GM23338 (cell line): Measurements from ENCODE around the gene CHN2. TPM values are rescaled to one million over a fixed set of nuclear protein-coding genes. Genes with fewer than 3 reads are reported as not detected.

Experiments used
- ATAC-seq: fragments of 200-7000 bp; cut with Tn5 transposase; 3 replicates; pipeline ENCODE4 v1.9.1; 2020
- DNase-seq: peaks from one replicate; pipeline ENCODE4 v3.0.0-alpha.2; 2015; ENCODE audit warnings: low spot score
- H2AFZ ChIP-seq: fragments of 200-600 bp; sonication (generic); 2 replicates; pipeline ENCODE4 v1.8.0; 2016; ENCODE audit warnings: antibody characterized with exemption, mild to moderate bottlenecking, moderate library complexity
- H3F3A ChIP-seq: fragments of 200-600 bp; sonication (generic); replicated peaks from 2 replicates; pipeline ENCODE4 v1.8.0; 2017; ENCODE audit warnings: antibody characterized with exemption, mixed run types, low read depth
- H3K27ac ChIP-seq: fragments of 200-600 bp; sonication (generic); 2 replicates; pipeline ENCODE4 v1.6.1; 2016; ENCODE audit warnings: low read depth
- H3K27me3 ChIP-seq: fragments of 200-600 bp; sonication (generic); 2 replicates; pipeline ENCODE4 v1.8.0; 2016; ENCODE audit warnings: mild to moderate bottlenecking, mixed run types, moderate library complexity; ENCODE audit not compliant: insufficient read depth
- H3K36me3 ChIP-seq: fragments of 200-600 bp; sonication (generic); 2 replicates; pipeline ENCODE4 v1.8.0; 2016; ENCODE audit warnings: mild to moderate bottlenecking; ENCODE audit not compliant: insufficient read depth
- H3K4me1 ChIP-seq: fragments of 200-600 bp; sonication (generic); 2 replicates; pipeline ENCODE4 v1.8.0; 2016; ENCODE audit warnings: mild to moderate bottlenecking, moderate library complexity; ENCODE audit not compliant: insufficient read depth
- H3K4me2 ChIP-seq: fragments of 200-600 bp; sonication (generic); 2 replicates; pipeline ENCODE4 v1.7.1; 2017; ENCODE audit warnings: mixed run types
- H3K4me3 ChIP-seq: fragments of 200-600 bp; sonication (generic); 2 replicates; pipeline ENCODE4 v1.6.1; 2016; ENCODE audit warnings: mixed run types
- H3K79me2 ChIP-seq: fragments of 200-600 bp; sonication (generic); replicated peaks from 2 replicates; pipeline ENCODE4 v1.8.0; 2017; ENCODE audit warnings: mild to moderate bottlenecking; ENCODE audit not compliant: insufficient read depth
- H3K9me2 ChIP-seq: fragments of 200-600 bp; sonication (generic); 2 replicates; pipeline ENCODE4 v1.8.0; 2017; ENCODE audit not compliant: insufficient read depth
- H4K20me1 ChIP-seq: fragments of 200-600 bp; sonication (generic); replicated peaks from 2 replicates; pipeline ENCODE4 v1.8.0; 2017; ENCODE audit warnings: mild to moderate bottlenecking; ENCODE audit not compliant: insufficient read depth
- H3K27ac Mint-ChIP-seq: 2 replicates; pipeline ENCODE4 v1.8.0; 2020; ENCODE audit warnings: inconsistent platforms, mild to moderate bottlenecking, moderate library complexity, mixed read lengths
- H3K27me3 Mint-ChIP-seq: 3 replicates; pipeline ENCODE4 v1.8.0; 2022; ENCODE audit warnings: low read depth, mild to moderate bottlenecking, moderate library complexity, mixed read lengths, inconsistent platforms; ENCODE audit not compliant: insufficient read depth, poor library complexity
- H3K36me3 Mint-ChIP-seq: 3 replicates; pipeline ENCODE4 v1.8.0; 2021; ENCODE audit warnings: low read depth, mild to moderate bottlenecking, inconsistent platforms, moderate library complexity, mixed read lengths
- H3K4me1 Mint-ChIP-seq: 3 replicates; pipeline ENCODE4 v1.8.0; 2020; ENCODE audit warnings: mild to moderate bottlenecking, inconsistent platforms, mixed read lengths
- H3K4me3 Mint-ChIP-seq: 3 replicates; pipeline ENCODE4 v1.8.0; 2021; ENCODE audit warnings: moderate library complexity, mild to moderate bottlenecking, inconsistent platforms, mixed read lengths
- H3K9me3 Mint-ChIP-seq: 3 replicates; pipeline ENCODE4 v1.8.0; 2020; ENCODE audit warnings: moderate library complexity, mild to moderate bottlenecking, inconsistent platforms, mixed read lengths
- CTCF ChIP-seq, 2 experiments: fragments of 200-600 bp in 1 of 2; sonication (generic) in 1 of 2; conservative IDR thresholded peaks; 2 replicates each; pipeline versions ENCODE4 v1.5.1 to v1.6.1; 2016 to 2017; ENCODE audit warnings: antibody characterized with exemption in 2 of 2, low read depth in 2 of 2, mild to moderate bottlenecking in 2 of 2, moderate library complexity in 1 of 2
- ETS1 ChIP-seq: IDR thresholded peaks from 2 replicates; pipeline ENCODE4 v1.6.1; 2016; ENCODE audit warnings: antibody characterized with exemption
- REST ChIP-seq: IDR thresholded peaks from one replicate; pipeline ENCODE4 v1.6.1; 2018; ENCODE audit warnings: antibody characterized with exemption; ENCODE audit not compliant: unreplicated experiment
- ZNF114 ChIP-seq: fragments of 250-450 bp; sonication (Bioruptor Pico); IDR thresholded peaks from 2 replicates; pipeline ENCODE4 v1.5.0; 2020; ENCODE audit warnings: mild to moderate bottlenecking, moderate library complexity
- ZNF331 ChIP-seq: fragments of 250-450 bp; sonication (Bioruptor Pico); IDR thresholded peaks from 2 replicates; pipeline ENCODE4 v1.5.0; 2020; ENCODE audit warnings: low read depth, mild to moderate bottlenecking, moderate library complexity
- ZNF462 ChIP-seq: fragments of 250-450 bp; sonication (Bioruptor Pico); IDR thresholded peaks from 2 replicates; pipeline ENCODE4 v1.5.0; 2020; ENCODE audit warnings: mild to moderate bottlenecking, moderate library complexity
- polyA plus RNA-seq: library from polyadenylated mRNA; unstranded; fragments of >200 nt; fragmentation: Nextera tagmentation; extraction: Ambion mirVana; gene quantifications from 2 replicates; pipeline ENCODE4 v1.2.1, GENCODE V29; 2016
- total RNA-seq: library from RNA; depleted of rRNA; stranded (reverse); fragments of >200 nt; shearing (Covaris generic); gene quantifications from 2 replicates; pipeline ENCODE4 v1.2.3, GENCODE V29; 2014

The CHN2 gene
- total and polyA plus RNA-seq, 2 experiments from 2014 or later: 6.1 to 7.5 TPM

- no peak for ATAC-seq
- no peak overlapping the region for H2AFZ ChIP-seq
- H3K79me2 ChIP-seq: no peaks in the 10 kb centered on the region
- Mint-ChIP-seq H3K36me3 (no peaks in the 10 kb centered on the region), H3K4me1 (peaks cover 32% of the 10 kb centered on the region), H3K27ac (no peak overlapping the region), H3K27me3 (peaks cover 2% of the 10 kb centered on the region), H3K9me3 (no peaks in the 10 kb centered on the region), H3K4me3 (no peak overlapping the region)
- H3K36me3 ChIP-seq: no peaks in the 10 kb centered on the region
- no peak overlapping the region for H3K4me3 ChIP-seq
- H3K4me1 ChIP-seq: peaks cover 36% of the 10 kb centered on the region
- no peak overlapping the region for H3K4me2 ChIP-seq
- H3F3A ChIP-seq: no peaks in the 10 kb centered on the region
- no peak for DNase-seq
- no peak for TF ChIP-seq ZNF462 (CRISPR knock-in tag)
- no peak for TF ChIP-seq REST
- no peak for TF ChIP-seq CTCF (conservative IDR thresholded peaks at IDR 0.05; ENCODE audit: low read depth in 2 of 2)
- no peak for TF ChIP-seq ETS1
- TF ChIP-seq ZNF114 (CRISPR knock-in tag): no peak
- TF ChIP-seq ZNF331 (CRISPR knock-in tag): no peak
- no peaks in the 10 kb centered on the region for H3K9me2 ChIP-seq
- H3K27ac ChIP-seq: no peak overlapping the region
- no peaks in the 10 kb centered on the region for H4K20me1 ChIP-seq
- no peaks in the 10 kb centered on the region for H3K27me3 ChIP-seq
These were observed 91.3 kb downstream of the CHN2 start for GRCh38 chr7:29285861-29286260.
